CD1c-positive myeloid dendritic cell (primary cell): ENCODE results near the gene CACNA1C.

Source experiments
- DNase-seq: peaks from one replicate; pipeline ENCODE4 v3.0.0-alpha.2; 2016; ENCODE audit errors: extremely low spot score

CACNA1C gene

GRCh38 chr12:2035431-2036055 is 17.2 kb upstream of the CACNA1C start:
- no peak for DNase-seq

- no peak for DNase-seq
Measured at GRCh38 chr12:2039034-2039433, 13.8 kb upstream of the CACNA1C start.

GRCh38 chr12:2043054-2043453 is 9.7 kb upstream of the CACNA1C start:
- no peak for DNase-seq

GRCh38 chr12:2044165-2044564 is 8.6 kb upstream of the CACNA1C start:
- DNase-seq = no peak

GRCh38 chr12:2046957-2047356 is 5.8 kb upstream of the CACNA1C start:
- DNase-seq = no peak

GRCh38 chr12:2047752-2048151 is 5.0 kb upstream of the CACNA1C start:
- DNase-seq = no peak

GRCh38 chr12:2049604-2050540 is 2.9 kb upstream of the CACNA1C start:
- DNase-seq = no peak

GRCh38 chr12:2051700-2052621 is 826 bp upstream of the CACNA1C start:
- no peak for DNase-seq

GRCh38 chr12:2053691-2054090 is 904 bp downstream of the CACNA1C start:
- no peak for DNase-seq

- DNase-seq = no peak
Measured at GRCh38 chr12:2054091-2055018, 1.6 kb downstream of the CACNA1C start.

GRCh38 chr12:2057041-2057794 is 4.4 kb downstream of the CACNA1C start:
- DNase-seq = peak; percentile 41

GRCh38 chr12:2057795-2058408 is 5.1 kb downstream of the CACNA1C start:
- DNase-seq = no peak

GRCh38 chr12:2058837-2059236 is 6.0 kb downstream of the CACNA1C start:
- DNase-seq = no peak

GRCh38 chr12:2061402-2061801 is 8.6 kb downstream of the CACNA1C start:
- no peak for DNase-seq

GRCh38 chr12:2064071-2064507 is 11.3 kb downstream of the CACNA1C start:
- no peak for DNase-seq

GRCh38 chr12:2068653-2069052 is 15.9 kb downstream of the CACNA1C start:
- no peak for DNase-seq

GRCh38 chr12:2070440-2071045 is 17.8 kb downstream of the CACNA1C start:
- no peak for DNase-seq

GRCh38 chr12:2074792-2075191 is 22.0 kb downstream of the CACNA1C start:
- no peak for DNase-seq

- DNase-seq = no peak
Measured at GRCh38 chr12:2075508-2076195, 22.9 kb downstream of the CACNA1C start.
